ENCODE data around the gene AOPEP. TPM values are rescaled to one million over a fixed set of nuclear protein-coding genes. Genes with fewer than 3 reads are reported as not detected.

The AOPEP gene
- total RNA-seq, 1 donor from 2014 or later: 24.8 TPM

DNA sequence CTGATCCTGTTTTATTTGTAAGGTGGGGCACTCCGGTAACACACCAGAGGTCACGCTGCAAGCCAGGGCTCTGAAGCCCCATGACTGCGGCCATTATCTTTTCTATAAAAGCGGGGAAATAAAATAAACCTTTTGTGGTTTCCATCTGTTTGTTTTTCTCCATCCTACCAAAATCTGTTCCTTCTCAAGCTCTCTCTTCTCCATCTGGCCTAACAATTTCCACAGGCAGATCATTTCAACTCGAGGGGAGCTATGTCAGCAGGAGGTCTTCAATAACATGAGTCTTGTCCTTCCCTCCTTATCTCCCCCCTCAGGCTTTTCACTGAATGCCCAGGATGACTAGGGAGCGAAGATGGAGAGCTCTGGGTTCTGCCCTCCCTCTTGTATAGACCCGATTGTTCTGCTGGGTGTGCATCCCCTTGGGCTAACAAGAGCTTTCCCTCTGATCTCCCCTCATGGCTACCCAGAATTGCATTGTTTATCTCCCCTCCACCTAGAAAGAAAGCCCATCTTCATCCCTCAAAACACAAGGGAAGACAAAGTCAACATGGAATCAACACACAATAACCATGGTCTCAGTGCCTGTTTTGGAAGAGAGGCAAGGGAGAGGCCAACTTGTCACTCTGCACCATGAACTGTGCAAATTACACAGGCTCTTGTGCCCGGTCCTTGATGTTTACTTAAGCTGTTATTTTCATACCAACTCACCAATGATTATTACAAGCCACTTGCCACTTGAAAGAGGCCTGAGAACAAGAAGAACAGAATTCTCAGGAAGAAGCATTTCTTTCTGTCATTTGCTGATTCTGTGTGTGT lies 403.2 kb downstream of the AOPEP start:
- Mint-ChIP-seq H3K9me3 (no peaks in the 10 kb centered on the region), H3K4me3 (no peak overlapping the region), H3K4me1 (peaks cover 28% of the 10 kb centered on the region), H3K27ac (ENCODE audit: unreplicated experiment) (no peak overlapping the region), H3K27me3 (ENCODE audit: low read depth) (no peaks in the 10 kb centered on the region), H3K36me3 (ENCODE audit: low read depth) (no peaks in the 10 kb centered on the region)
- no peak for TF ChIP-seq CTCF (conservative IDR thresholded peaks at IDR 0.05)
- DNase-seq (ENCODE audit: low read depth, low spot score): no peak

DNA sequence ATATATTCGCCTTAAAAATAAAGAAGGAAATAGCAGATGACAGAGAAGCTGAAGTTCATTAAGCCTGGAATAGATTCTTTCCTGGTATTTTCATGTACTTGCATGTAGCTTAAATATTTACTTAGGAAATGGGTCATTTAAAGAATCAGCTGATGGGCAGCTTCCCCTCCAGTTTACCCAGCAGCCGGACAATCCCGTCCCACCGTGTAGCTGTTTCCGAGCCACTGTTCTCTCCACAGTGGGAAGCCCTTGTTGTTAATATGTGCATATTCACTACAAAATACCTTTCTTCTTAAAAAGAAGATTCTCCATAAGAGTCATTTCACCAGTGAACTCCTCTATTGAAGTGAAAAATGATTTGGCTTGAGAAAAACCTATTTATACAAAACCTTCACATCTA lies 404.0 kb downstream of the AOPEP start:
- no peak for TF ChIP-seq CTCF (conservative IDR thresholded peaks at IDR 0.05)
- no peak overlapping the region for H3K27ac Mint-ChIP-seq (ENCODE audit: unreplicated experiment)

DNA sequence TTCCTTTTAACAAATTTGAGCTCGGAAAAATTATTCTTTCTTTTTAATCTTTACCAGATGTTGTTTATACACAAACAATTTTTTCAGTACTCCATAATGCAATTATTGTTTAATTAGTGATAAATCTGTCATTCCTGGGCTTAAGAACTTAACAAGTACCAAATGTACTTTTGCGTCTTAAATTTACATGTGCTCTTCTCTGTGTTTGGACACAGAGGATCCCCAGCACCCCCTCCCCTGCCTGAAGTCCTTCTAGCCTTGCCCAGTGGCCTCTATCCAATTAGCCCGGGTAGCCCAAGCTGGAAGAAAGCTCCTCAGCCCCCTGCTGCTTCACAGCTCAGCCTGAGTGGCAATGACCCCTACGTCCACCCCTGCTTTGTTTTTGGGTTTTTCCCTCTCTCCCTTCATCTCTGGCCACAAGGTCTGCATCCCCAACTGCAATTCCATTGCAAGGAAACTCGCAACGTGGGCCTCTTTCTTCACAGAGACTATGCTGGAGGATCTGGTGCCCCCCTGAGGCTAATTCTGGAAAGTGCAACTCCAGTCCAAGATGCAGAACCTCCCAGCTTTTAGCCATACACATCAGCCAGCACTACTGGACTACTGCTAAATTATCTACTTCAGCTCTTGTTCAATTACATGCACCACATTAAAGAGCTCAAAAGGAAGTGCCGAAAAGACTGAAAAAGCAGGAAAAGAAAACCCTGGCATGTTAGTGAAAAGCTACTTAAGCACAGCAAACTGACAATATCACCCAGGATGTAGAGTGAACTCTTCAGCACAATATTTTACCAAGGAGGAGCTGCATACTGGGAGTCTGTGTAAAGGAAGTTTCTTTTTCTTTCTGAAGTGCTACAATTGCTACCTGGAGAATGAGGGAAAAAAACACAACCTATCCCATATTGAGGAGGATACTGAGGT lies 404.8 kb downstream of the AOPEP start:
- Mint-ChIP-seq H3K4me3 (no peak overlapping the region), H3K9me3 (no peaks in the 10 kb centered on the region), H3K27me3 (ENCODE audit: low read depth) (no peaks in the 10 kb centered on the region), H3K4me1 (peaks cover 28% of the 10 kb centered on the region), H3K27ac (ENCODE audit: unreplicated experiment) (no peak overlapping the region), H3K36me3 (ENCODE audit: low read depth) (no peaks in the 10 kb centered on the region)
- DNase-seq (ENCODE audit: low read depth, low spot score): peak; percentile 76
- TF ChIP-seq CTCF (conservative IDR thresholded peaks at IDR 0.05): peak; percentile 89

More for the DNA sequence above, 404.0 kb downstream of the AOPEP start:
- H3K4me3 Mint-ChIP-seq: no peak overlapping the region
- peaks cover 28% of the 10 kb centered on the region for H3K4me1 Mint-ChIP-seq
- H3K36me3 Mint-ChIP-seq (ENCODE audit: low read depth): no peaks in the 10 kb centered on the region
- no peaks in the 10 kb centered on the region for H3K27me3 Mint-ChIP-seq (ENCODE audit: low read depth)
- no peak for DNase-seq (ENCODE audit: low read depth, low spot score)
- no peaks in the 10 kb centered on the region for H3K9me3 Mint-ChIP-seq

DNA sequence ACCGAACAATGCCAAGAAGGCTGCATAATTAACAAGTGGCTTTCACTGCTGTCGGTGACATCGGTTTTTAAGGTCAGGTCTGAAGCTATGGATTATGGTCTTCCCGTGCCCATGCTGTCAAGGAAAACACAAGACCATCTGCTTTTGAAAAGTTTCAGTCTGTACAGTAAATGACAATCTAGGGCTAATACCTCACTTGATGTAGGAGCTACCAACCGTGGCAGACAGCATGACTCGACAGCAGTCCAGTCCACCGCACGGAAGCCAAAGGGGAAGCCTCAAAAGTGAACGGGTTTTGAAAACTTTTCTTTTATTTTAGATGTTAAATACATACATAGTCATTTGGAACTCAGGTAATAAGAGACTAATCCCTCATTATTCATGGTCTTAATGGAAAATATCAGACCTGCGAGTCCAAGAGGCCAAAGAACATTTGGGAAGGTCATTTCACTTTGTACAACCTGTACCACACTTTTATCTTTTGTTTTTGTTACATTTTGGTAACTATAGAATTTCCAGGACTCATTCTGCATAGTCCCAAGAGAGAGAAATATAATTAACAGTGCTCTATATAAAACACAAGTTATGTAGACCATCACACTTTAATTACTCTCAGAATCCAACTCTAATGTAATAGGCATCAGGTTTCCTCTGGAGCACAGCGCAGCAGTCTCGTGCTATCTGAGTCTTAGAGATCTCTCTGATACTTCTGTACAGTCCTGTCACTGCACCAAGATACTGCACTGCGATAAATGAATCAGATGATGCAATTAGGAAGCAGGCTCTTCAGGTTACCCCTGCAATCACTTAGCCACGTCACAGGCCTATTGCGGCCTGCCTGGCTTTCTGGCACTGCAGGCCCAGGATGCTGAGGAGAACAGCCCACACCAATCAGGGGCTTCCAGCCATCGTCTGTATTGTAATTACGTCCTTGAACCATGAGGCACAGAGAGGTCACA lies 406.1 kb downstream of the AOPEP start:
- no peaks in the 10 kb centered on the region for H3K9me3 Mint-ChIP-seq
- H3K4me3 Mint-ChIP-seq: no peak overlapping the region
- TF ChIP-seq CTCF (conservative IDR thresholded peaks at IDR 0.05): no peak
- no peaks in the 10 kb centered on the region for H3K27me3 Mint-ChIP-seq (ENCODE audit: low read depth)
- peaks cover 2% of the 10 kb centered on the region for H3K36me3 Mint-ChIP-seq (ENCODE audit: low read depth)
- no peak for DNase-seq (ENCODE audit: low read depth, low spot score)
- no peak overlapping the region for H3K27ac Mint-ChIP-seq (ENCODE audit: unreplicated experiment)
- peaks cover 24% of the 10 kb centered on the region for H3K4me1 Mint-ChIP-seq

GRCh38 chr9:95133325-95133705 lies 406.8 kb downstream of the AOPEP start:
- Mint-ChIP-seq H3K27ac (ENCODE audit: unreplicated experiment) (no peak overlapping the region), H3K36me3 (ENCODE audit: low read depth) (peaks cover 3% of the 10 kb centered on the region), H3K9me3 (no peaks in the 10 kb centered on the region), H3K27me3 (ENCODE audit: low read depth) (no peaks in the 10 kb centered on the region), H3K4me1 (peaks cover 20% of the 10 kb centered on the region), H3K4me3 (no peak overlapping the region)
- TF ChIP-seq CTCF (conservative IDR thresholded peaks at IDR 0.05): no peak
- no peak for DNase-seq (ENCODE audit: low read depth, low spot score)
